ENCODE results near the gene IQCM. TPM values are rescaled to one million over a fixed set of nuclear protein-coding genes. Genes with fewer than 3 reads are reported as not detected.

IQCM gene
- not detected in 2 replicates for total RNA-seq (ENCODE audit: low replicate concordance)
- long read RNA-seq = 0 reads

DNA sequence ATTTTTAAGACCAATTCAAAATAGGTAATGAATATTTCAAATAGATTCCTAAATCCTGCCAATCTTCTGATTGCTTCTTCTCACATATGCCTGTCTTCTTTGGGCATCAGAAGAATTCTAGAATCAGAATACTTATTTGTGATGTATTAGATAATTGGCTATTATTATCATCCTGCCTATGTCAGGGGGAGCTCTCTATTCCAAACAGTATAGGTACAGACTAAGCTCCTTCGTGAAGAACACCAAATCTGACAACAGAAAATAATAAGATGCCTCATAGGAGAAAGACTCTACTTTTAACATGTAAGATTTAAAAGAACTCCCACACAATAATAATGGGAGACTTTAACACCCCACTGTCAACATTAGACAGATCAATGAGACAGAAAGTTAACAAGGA is at the start of gene IQCM:
Gene IQCM, minus strand, starts transcription at position 101 of the 400 bp plus-strand sequence. CDS start 73,152 bp downstream, outside the sequence.
- no peak within 1 kb of the TSS for H3K27ac Mint-ChIP-seq
- H3K27me3 Mint-ChIP-seq = peaks cover 19% of the 10 kb centered on the region
- TF ChIP-seq, protein P1, sequence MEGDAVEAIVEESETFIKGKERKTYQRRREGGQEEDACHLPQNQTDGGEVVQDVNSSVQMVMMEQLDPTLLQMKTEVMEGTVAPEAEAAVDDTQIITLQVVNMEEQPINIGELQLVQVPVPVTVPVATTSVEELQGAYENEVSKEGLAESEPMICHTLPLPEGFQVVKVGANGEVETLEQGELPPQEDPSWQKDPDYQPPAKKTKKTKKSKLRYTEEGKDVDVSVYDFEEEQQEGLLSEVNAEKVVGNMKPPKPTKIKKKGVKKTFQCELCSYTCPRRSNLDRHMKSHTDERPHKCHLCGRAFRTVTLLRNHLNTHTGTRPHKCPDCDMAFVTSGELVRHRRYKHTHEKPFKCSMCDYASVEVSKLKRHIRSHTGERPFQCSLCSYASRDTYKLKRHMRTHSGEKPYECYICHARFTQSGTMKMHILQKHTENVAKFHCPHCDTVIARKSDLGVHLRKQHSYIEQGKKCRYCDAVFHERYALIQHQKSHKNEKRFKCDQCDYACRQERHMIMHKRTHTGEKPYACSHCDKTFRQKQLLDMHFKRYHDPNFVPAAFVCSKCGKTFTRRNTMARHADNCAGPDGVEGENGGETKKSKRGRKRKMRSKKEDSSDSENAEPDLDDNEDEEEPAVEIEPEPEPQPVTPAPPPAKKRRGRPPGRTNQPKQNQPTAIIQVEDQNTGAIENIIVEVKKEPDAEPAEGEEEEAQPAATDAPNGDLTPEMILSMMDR (conservative IDR thresholded peaks at IDR 0.05) = no peak

DNA sequence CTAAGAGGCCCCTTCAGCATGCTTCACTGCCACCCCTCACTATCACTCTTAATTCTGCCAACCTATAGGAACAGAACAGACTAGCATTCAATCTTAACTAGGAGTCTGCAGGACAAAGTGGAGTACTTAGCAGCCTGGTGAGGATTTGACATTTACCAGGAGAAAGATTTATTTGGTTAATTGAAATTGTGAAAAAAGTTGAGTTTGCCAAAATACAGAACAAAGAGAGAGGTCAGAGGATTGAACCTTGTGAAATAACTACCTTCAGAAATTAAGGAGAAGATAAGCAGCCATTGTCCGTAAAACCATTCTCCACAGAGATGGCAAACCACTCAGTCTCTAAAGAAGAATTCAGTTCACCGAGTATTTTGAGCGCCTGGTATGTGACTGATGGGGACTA is 41.8 kb upstream of the IQCM start:
- H3K4me1 Mint-ChIP-seq (ENCODE audit: unreplicated experiment) = no peaks in the 10 kb centered on the region
- H3K9me3 Mint-ChIP-seq = peaks cover 10% of the 10 kb centered on the region
- TF ChIP-seq, protein P1 (conservative IDR thresholded peaks at IDR 0.05) = no peak
- no peak overlapping the region for H3K4me3 Mint-ChIP-seq
- no peak overlapping the region for H3K27ac Mint-ChIP-seq
- no peak for DNase-seq (ENCODE audit: extremely low spot score, unreplicated experiment)
- no peaks in the 10 kb centered on the region for H3K36me3 Mint-ChIP-seq
- H3K27me3 Mint-ChIP-seq = no peaks in the 10 kb centered on the region

More for the DNA sequence above, at the start of gene IQCM:
- H3K9me3 Mint-ChIP-seq = no peaks in the 10 kb centered on the region
- no peak for DNase-seq (ENCODE audit: extremely low spot score, unreplicated experiment)
- no peaks in the 10 kb centered on the region for H3K4me1 Mint-ChIP-seq (ENCODE audit: unreplicated experiment)
- H3K36me3 Mint-ChIP-seq = no peaks in the 10 kb centered on the region
- no peak within 1 kb of the TSS for H3K4me3 Mint-ChIP-seq

DNA sequence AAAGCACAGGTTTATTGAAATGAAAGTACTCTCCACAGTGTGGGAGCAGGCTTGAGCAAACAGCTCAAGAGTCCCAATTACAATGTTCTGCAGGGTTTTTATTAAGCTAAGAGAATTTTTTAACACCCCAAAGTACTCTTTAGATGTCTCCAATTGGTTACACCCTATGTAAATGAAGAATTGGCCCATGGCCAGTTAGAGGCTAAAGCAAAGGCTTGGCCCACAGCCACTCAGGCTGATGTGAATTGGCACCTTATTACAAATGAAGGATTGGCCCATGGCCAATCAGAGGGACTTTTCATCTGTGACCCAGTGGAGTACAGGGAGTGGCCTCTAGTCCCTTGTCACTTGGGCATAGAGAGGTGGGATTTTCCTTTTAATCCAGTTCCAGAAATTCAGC is 30.1 kb upstream of the IQCM start:
- H3K9me3 Mint-ChIP-seq = no peaks in the 10 kb centered on the region
- DNase-seq (ENCODE audit: extremely low spot score, unreplicated experiment) = no peak
- no peaks in the 10 kb centered on the region for H3K27me3 Mint-ChIP-seq
- no peaks in the 10 kb centered on the region for H3K4me1 Mint-ChIP-seq (ENCODE audit: unreplicated experiment)
- no peaks in the 10 kb centered on the region for H3K36me3 Mint-ChIP-seq
- TF ChIP-seq, protein P1 (conservative IDR thresholded peaks at IDR 0.05) = no peak
- no peak overlapping the region for H3K4me3 Mint-ChIP-seq
- H3K27ac Mint-ChIP-seq = no peak overlapping the region

- Mint-ChIP-seq H3K27ac (no peak overlapping the region), H3K4me1 (ENCODE audit: unreplicated experiment) (no peaks in the 10 kb centered on the region), H3K9me3 (no peaks in the 10 kb centered on the region), H3K4me3 (no peak overlapping the region), H3K36me3 (no peaks in the 10 kb centered on the region), H3K27me3 (no peaks in the 10 kb centered on the region)
- TF ChIP-seq, protein P1 (conservative IDR thresholded peaks at IDR 0.05) = no peak
- DNase-seq (ENCODE audit: extremely low spot score, unreplicated experiment) = no peak
Observed at GRCh38 chr4:149841686-149842085, 26.0 kb upstream of the IQCM start.

GRCh38 chr4:149838036-149838435 is 22.4 kb upstream of the IQCM start:
- H3K36me3 Mint-ChIP-seq = no peaks in the 10 kb centered on the region
- no peaks in the 10 kb centered on the region for H3K9me3 Mint-ChIP-seq
- no peak overlapping the region for H3K4me3 Mint-ChIP-seq
- H3K27ac Mint-ChIP-seq = no peak overlapping the region
- no peaks in the 10 kb centered on the region for H3K4me1 Mint-ChIP-seq (ENCODE audit: unreplicated experiment)
- TF ChIP-seq, protein P1 (conservative IDR thresholded peaks at IDR 0.05) = no peak
- no peaks in the 10 kb centered on the region for H3K27me3 Mint-ChIP-seq
- no peak for DNase-seq (ENCODE audit: extremely low spot score, unreplicated experiment)

DNA sequence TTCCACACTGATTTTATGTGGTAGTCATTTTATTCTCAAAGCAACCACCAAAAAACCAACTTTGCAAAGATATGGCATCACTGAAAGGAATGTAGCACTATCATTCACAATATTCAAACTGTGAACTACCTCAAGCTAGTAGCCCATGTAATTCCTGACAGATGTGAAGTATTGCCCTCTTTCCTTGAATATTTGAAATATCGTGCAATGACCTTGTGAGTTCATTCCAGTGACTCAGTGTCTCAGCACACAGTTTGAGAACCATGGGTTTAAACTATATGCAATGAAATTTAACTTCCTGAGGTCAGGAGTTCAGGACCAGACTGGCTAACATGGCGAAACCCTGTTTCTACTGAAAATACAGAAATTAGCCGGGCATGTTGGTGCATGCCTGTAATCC is 20.9 kb upstream of the IQCM start:
- Mint-ChIP-seq H3K27me3 (peaks cover 3% of the 10 kb centered on the region), H3K27ac (no peak overlapping the region), H3K36me3 (no peaks in the 10 kb centered on the region), H3K4me1 (ENCODE audit: unreplicated experiment) (peaks cover 3% of the 10 kb centered on the region), H3K4me3 (no peak overlapping the region), H3K9me3 (no peaks in the 10 kb centered on the region)
- TF ChIP-seq, protein P1 (conservative IDR thresholded peaks at IDR 0.05) = no peak
- no peak for DNase-seq (ENCODE audit: extremely low spot score, unreplicated experiment)

All from type B pancreatic cell (in vitro differentiated cells).